Measurements from ENCODE around the gene SLC27A3. TPM values are rescaled to one million over a fixed set of nuclear protein-coding genes. Genes with fewer than 3 reads are reported as not detected.

Gene SLC27A3
- total and polyA plus RNA-seq, 10 of the 15 experiments (the other 5 are each of a cell fraction or from before 2014, with no cell fraction given), result 2.6 to 18.1 (median 8.3) TPM

DNA sequence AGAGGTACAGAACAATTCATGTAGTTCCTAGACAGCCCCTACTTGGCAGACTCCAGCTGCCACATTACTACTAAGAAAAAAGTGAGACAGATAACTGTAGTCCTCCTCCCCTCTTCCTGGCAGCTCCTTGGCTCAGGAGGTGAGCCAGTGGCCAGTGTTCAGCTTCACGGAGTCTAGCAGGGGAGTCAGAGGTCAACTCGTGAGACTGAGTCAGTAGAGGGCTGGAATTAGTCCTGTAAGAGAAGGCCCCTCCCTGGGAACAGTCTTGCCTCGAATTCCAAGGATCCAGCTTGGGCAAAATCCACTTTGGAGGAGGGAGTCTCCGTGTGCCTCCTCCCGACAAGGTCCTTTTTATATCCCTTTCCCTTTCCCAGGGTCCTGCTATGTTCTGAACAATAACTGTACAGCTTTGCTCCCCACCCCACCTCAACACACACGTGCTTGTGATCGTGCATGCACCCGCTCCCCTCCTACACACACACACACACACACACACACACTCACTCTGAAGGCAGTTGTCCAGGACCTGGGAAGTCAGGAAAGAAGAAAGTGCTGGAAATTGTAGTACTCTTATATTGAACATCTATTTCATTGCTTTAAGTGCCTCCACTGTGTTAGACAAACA lies 22.5 kb upstream of the SLC27A3 start:
- peaks cover 13 to 49% of the 10 kb centered on the region in 2 experiments for H3K36me3 ChIP-seq (ENCODE audit: control insufficient read depth in 2 of 2, insufficient read depth in 2 of 2, low read length in 1 of 2)
- H3K27ac ChIP-seq (ENCODE audit: control insufficient read depth, insufficient read depth), result no peak overlapping the region
- in situ Hi-C loops (cut with MboI) (no loop called here), intact Hi-C loops (cut with micrococcal nuclease; ENCODE audit: unreplicated experiment) (no loop called here)
- no peak overlapping the region for H2AFZ ChIP-seq (ENCODE audit: control insufficient read depth, low read depth, low read length)
- no peak overlapping the region for H3K9ac ChIP-seq (ENCODE audit: control insufficient read depth, insufficient read depth, low read length)
- ChIA-PET POLR2A (interaction anchor here (1.1 kb wide), 1 partner anchor 81 kb away, joined by 3 read pairs; no protein-coding TSS in a partner anchor), RAD21 (ENCODE audit: unreplicated experiment) (interaction anchor here (1.3 kb wide), 1 partner anchor 10 kb away, joined by 7 read pairs; no protein-coding TSS in a partner anchor), SMC1A (ENCODE audit: uncharacterized antibody, unreplicated experiment) (interaction anchor here (1.4 to 2.8 kb wide), 2 partner anchors 10 to 77 kb away, joined by 4 to 11 read pairs; no protein-coding TSS in a partner anchor), CTCF (interaction anchor here (1.0 to 5.9 kb wide), 4 partner anchors 10 to 80 kb away, joined by 3 to 84 read pairs (median 21); partner anchors contain the start of gene NPR1)
- no peaks in the 10 kb centered on the region for H3K79me2 ChIP-seq (ENCODE audit: control insufficient read depth, insufficient read depth, low read length)
- no TSS peak for BruUV-seq (replicated peaks)
- no peaks in the 10 kb centered on the region for H3K27me3 ChIP-seq (replicated peaks in 1 of 2; ENCODE audit: control insufficient read depth in 2 of 2, insufficient read depth in 2 of 2, low read length in 1 of 2)
- ATAC-seq (no peak), FAIRE-seq (no peak), DNase-seq (ENCODE audit: low read depth, low spot score) (no peak)
- H3K4me1 ChIP-seq (ENCODE audit: control insufficient read depth, insufficient read depth, low read length), result no peaks in the 10 kb centered on the region; the same call in 1 of the 2 replicates
- TF ChIP-seq RBBP5 (conservative IDR thresholded peaks at IDR 0.05) (no peak), SIN3A (IDR thresholded peaks at IDR 0.05; ENCODE audit: low read depth, low read length) (no peak), MTA3 (IDR thresholded peaks at IDR 0.05; ENCODE audit: borderline replicate concordance, low read length) (no peak), NFYA (IDR thresholded peaks at IDR 0.05; ENCODE audit: borderline replicate concordance, low read depth, low read length) (no peak), TBL1XR1 (IDR thresholded peaks at IDR 0.05; ENCODE audit: low read depth, low read length) (no peak), IKZF2 (IDR thresholded peaks at IDR 0.05) (no peak), MEF2B (IDR thresholded peaks at IDR 0.05; ENCODE audit: partially characterized antibody, poor library complexity, severe bottlenecking) (no peak), SIX5 (IDR thresholded peaks at IDR 0.05; ENCODE audit: low read depth, low read length, severe bottlenecking) (no peak), SREBF2 (IDR thresholded peaks at IDR 0.05; ENCODE audit: low read length) (no peak)
- TF ChIP-seq, protein P1, sequence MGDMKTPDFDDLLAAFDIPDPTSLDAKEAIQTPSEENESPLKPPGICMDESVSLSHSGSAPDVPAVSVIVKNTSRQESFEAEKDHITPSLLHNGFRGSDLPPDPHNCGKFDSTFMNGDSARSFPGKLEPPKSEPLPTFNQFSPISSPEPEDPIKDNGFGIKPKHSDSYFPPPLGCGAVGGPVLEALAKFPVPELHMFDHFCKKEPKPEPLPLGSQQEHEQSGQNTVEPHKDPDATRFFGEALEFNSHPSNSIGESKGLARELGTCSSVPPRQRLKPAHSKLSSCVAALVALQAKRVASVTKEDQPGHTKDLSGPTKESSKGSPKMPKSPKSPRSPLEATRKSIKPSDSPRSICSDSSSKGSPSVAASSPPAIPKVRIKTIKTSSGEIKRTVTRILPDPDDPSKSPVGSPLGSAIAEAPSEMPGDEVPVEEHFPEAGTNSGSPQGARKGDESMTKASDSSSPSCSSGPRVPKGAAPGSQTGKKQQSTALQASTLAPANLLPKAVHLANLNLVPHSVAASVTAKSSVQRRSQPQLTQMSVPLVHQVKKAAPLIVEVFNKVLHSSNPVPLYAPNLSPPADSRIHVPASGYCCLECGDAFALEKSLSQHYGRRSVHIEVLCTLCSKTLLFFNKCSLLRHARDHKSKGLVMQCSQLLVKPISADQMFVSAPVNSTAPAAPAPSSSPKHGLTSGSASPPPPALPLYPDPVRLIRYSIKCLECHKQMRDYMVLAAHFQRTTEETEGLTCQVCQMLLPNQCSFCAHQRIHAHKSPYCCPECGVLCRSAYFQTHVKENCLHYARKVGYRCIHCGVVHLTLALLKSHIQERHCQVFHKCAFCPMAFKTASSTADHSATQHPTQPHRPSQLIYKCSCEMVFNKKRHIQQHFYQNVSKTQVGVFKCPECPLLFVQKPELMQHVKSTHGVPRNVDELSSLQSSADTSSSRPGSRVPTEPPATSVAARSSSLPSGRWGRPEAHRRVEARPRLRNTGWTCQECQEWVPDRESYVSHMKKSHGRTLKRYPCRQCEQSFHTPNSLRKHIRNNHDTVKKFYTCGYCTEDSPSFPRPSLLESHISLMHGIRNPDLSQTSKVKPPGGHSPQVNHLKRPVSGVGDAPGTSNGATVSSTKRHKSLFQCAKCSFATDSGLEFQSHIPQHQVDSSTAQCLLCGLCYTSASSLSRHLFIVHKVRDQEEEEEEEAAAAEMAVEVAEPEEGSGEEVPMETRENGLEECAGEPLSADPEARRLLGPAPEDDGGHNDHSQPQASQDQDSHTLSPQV (IDR thresholded peaks at IDR 0.05), result no peak
- H3K9me3 ChIP-seq (replicated peaks; ENCODE audit: control insufficient read depth, insufficient read depth, low read length), result no peaks in the 10 kb centered on the region
- no peaks in the 10 kb centered on the region for H4K20me1 ChIP-seq (ENCODE audit: control insufficient read depth, insufficient read depth)
- no peak overlapping the region for H3K4me3 ChIP-seq
- WGBS (ENCODE audit: insufficient coverage, insufficient replicate concordance, low lambda C conversion rate, missing lambda C conversion rate), result 98% methylated on average over 8 of the region's 8 CpGs
- no peak overlapping the region for H3K4me2 ChIP-seq (ENCODE audit: control insufficient read depth, insufficient read depth)

Measured in GM12878 (cell line).